HepG2 (cell line): ENCODE results near the gene CTNNA3. TPM values are rescaled to one million over a fixed set of nuclear protein-coding genes. Genes with fewer than 3 reads are reported as not detected.

Source experiments
- ATAC-seq: fragments of 200-7000 bp; cut with Tn5 transposase; 3 replicates; pipeline ENCODE4 v1.9.1; 2020; ENCODE audit warnings: mild to moderate bottlenecking, moderate library complexity
- BruUV-seq: library from RNA; stranded (reverse); fragments of 400-500 nt; replicated peaks from 2 replicates; lab custom pipeline; 2021; lab: Mats Ljungman, UMichigan
- CTCF ChIA-PET: fragments of 300-600 bp; formaldehyde crosslinking; extraction: SDS; loops from one replicate; lab custom pipeline; 2021; ENCODE audit warnings: low total read pairs, inconsistent platforms, low intra/inter-chr PET ratio; lab: Yijun Ruan, JAX
- POLR2A ChIA-PET: fragments of 350-600 bp; sonication (Branson Sonifier 250); formaldehyde crosslinking; loops from one replicate; lab custom pipeline; 2020; ENCODE audit warnings: antibody characterized with exemption, inconsistent platforms; lab: Yijun Ruan, JAX
- DNase-seq: peaks from one replicate; pipeline ENCODE4 v3.0.0-alpha.2; 2015; ENCODE audit warnings: low spot score
- FAIRE-seq: peaks from 3 replicates; lab custom pipeline; 2011; peaks lifted over from hg19 to GRCh38; lab: Jason Lieb, UNC
- H2AFZ ChIP-seq: one replicate; pipeline ENCODE4 v1.6.1; 2011; ENCODE audit warnings: low read length, inconsistent platforms
- H3K27ac ChIP-seq: fragments of 300-600 bp; 3 replicates; pipeline ENCODE4 v1.8.0; 2011; ENCODE audit warnings: mixed run types, mild to moderate bottlenecking, mixed read lengths, low read length, inconsistent platforms; ENCODE audit not compliant: insufficient read depth; ENCODE audit errors: extremely low read length
- H3K27me3 ChIP-seq, 2 experiments: fragments of 200-600 bp in 1 of 2; 2 replicates in 1 of 2; 3 replicates in 1 of 2; pipeline versions ENCODE4 v1.6.0 to v1.8.0; 2011; ENCODE audit warnings: low read length in 2 of 2, mild to moderate bottlenecking in 2 of 2, moderate library complexity in 2 of 2, inconsistent platforms in 1 of 2; ENCODE audit not compliant: insufficient read depth in 2 of 2, control insufficient read depth in 1 of 2
- H3K36me3 ChIP-seq, 2 experiments: fragments of 200-600 bp in 1 of 2; replicated peaks in 1 of 2; 2 replicates in 1 of 2; 3 replicates in 1 of 2; pipeline versions ENCODE4 v1.5.1 to v1.8.0; 2011; ENCODE audit warnings: low read length in 2 of 2, inconsistent platforms in 1 of 2; ENCODE audit not compliant: insufficient read depth in 2 of 2, control insufficient read depth in 1 of 2
- H3K4me1 ChIP-seq: 2 replicates; pipeline ENCODE4 v1.5.1; 2012; ENCODE audit warnings: low read length, inconsistent platforms; ENCODE audit not compliant: insufficient read depth
- H3K4me2 ChIP-seq: 2 replicates; pipeline ENCODE4 v1.6.0; 2011; ENCODE audit warnings: low read depth, low read length, inconsistent platforms
- H3K4me3 ChIP-seq, 3 experiments: fragments of 200-600 bp in 1 of 3; sonication (generic), shearing (Covaris generic) in 1 of 3; replicated peaks in 1 of 3; 2 replicates each; pipeline ENCODE4 v1.5.1; 2011 to 2016; ENCODE audit warnings: low read length in 3 of 3, inconsistent platforms in 2 of 3, low read depth in 2 of 3, mild to moderate bottlenecking in 2 of 3, control low read depth in 1 of 3, mixed read lengths in 1 of 3; ENCODE audit not compliant: insufficient read depth in 1 of 3
- H3K79me2 ChIP-seq: one replicate; pipeline ENCODE4 v1.6.1; 2011; ENCODE audit warnings: low read length, inconsistent platforms; ENCODE audit not compliant: insufficient read depth
- H3K9ac ChIP-seq: 2 replicates; pipeline ENCODE4 v1.6.0; 2011; ENCODE audit warnings: mild to moderate bottlenecking, low read depth, low read length, inconsistent platforms; ENCODE audit not compliant: insufficient read depth
- H3K9me3 ChIP-seq: 2 replicates; pipeline ENCODE4 v1.5.1; 2012; ENCODE audit warnings: mild to moderate bottlenecking, low read length
- H4K20me1 ChIP-seq: 2 replicates; pipeline ENCODE4 v1.6.0; 2011; ENCODE audit warnings: inconsistent platforms, mild to moderate bottlenecking, low read length, moderate library complexity; ENCODE audit not compliant: insufficient read depth
- HNRNPK ChIP-seq: fragments of 200-400 bp; formaldehyde crosslinking; IDR thresholded peaks from 2 replicates; pipeline ENCODE4 v1.6.1; 2018; ENCODE audit warnings: low read length, low read depth, moderate library complexity, mild to moderate bottlenecking; ENCODE audit not compliant: poor library complexity, severe bottlenecking
- KAT2B ChIP-seq: fragments of 150-350 bp; IDR thresholded peaks from 2 replicates; pipeline ENCODE4 v1.6.1; 2014; ENCODE audit warnings: low read depth, low read length, borderline replicate concordance
- MAX ChIP-seq: IDR thresholded peaks from 2 replicates; pipeline ENCODE4 v1.6.1; 2012; ENCODE audit warnings: inconsistent platforms
- THYN1 ChIP-seq: sonication (generic); formaldehyde crosslinking; IDR thresholded peaks from 2 replicates; pipeline ENCODE4 v1.8.1; 2023; ENCODE audit warnings: low read depth, mild to moderate bottlenecking, moderate library complexity, missing genetic modification reagents, borderline replicate concordance
- ZFP36L1 ChIP-seq: sonication (generic); formaldehyde crosslinking; IDR thresholded peaks from 2 replicates; pipeline ENCODE4 v1.8.0; 2022; ENCODE audit warnings: mild to moderate bottlenecking, missing genetic modification reagents, moderate library complexity
- ZNF569 ChIP-seq: sonication (generic); formaldehyde crosslinking; IDR thresholded peaks from 2 replicates; pipeline ENCODE4 v1.5.0; 2020; ENCODE audit warnings: mild to moderate bottlenecking, missing genetic modification reagents, moderate library complexity, borderline replicate concordance
- ZNF570 ChIP-seq: sonication (generic); formaldehyde crosslinking; IDR thresholded peaks from 2 replicates; pipeline ENCODE4 v1.4.0; 2020; ENCODE audit warnings: mild to moderate bottlenecking, missing genetic modification reagents, borderline replicate concordance
- ZNF878 ChIP-seq: sonication (generic); formaldehyde crosslinking; IDR thresholded peaks from 2 replicates; pipeline ENCODE4 v1.8.1; 2023; ENCODE audit warnings: mild to moderate bottlenecking, missing genetic modification reagents, moderate library complexity
- ZNF891 ChIP-seq: sonication (generic); formaldehyde crosslinking; IDR thresholded peaks from 2 replicates; pipeline ENCODE4 v1.5.0; 2020; ENCODE audit warnings: mild to moderate bottlenecking, missing genetic modification reagents
- WGBS: methylation state at CpG from one replicate; pipeline ENCODE4 v1.1.6; 2017; ENCODE audit warnings: low lambda C conversion rate; 5-methylcytosine and 5-hydroxymethylcytosine counted together
- in situ Hi-C: cut with HindIII; loops from 2 replicates; pipeline ENCODE4 v1.10.0; 2017; ENCODE audit warnings: low pct_unique_long_range_greater_than_20kb; ENCODE audit not compliant: extremely low pct_ligation_motif_present
- intact Hi-C: fragments of 100-400 bp; cut with micrococcal nuclease; formaldehyde crosslinking; loops from one replicate; pipeline ENCODE4 v1.10.0; 2022; ENCODE audit not compliant: unreplicated experiment
- polyA plus RNA-seq, 8 experiments: library from polyadenylated mRNA; depleted of rRNA in 3 of 8; stranded (reverse) in 7 of 8; unstranded in 1 of 8; fragments of >200 nt; fragmentation: Illumina TruSeq in 4 of 8; extraction: Trizol in 4 of 8; gene quantifications; 2 replicates each; pipeline versions ENCODE4 v1.2.1 to v1.2.3, GENCODE V29; 2011 to 2016; ENCODE audit warnings: low read depth in 4 of 8, missing spikeins in 1 of 8, mixed read lengths in 1 of 8; ENCODE audit not compliant: insufficient read depth in 1 of 8
- total RNA-seq, 5 experiments: library from RNA; depleted of rRNA; stranded (reverse); fragments of >200 nt; fragmentation: Illumina TruSeq; extraction: Trizol; gene quantifications; 2 replicates each; pipeline ENCODE4 v1.2.3, GENCODE V29; 2016; ENCODE audit warnings: low read depth in 1 of 5

The CTNNA3 gene
- total and polyA plus RNA-seq, 2 of the 13 experiments (the other 11 are each of a cell fraction or from before 2014, with no cell fraction given): not detected

GRCh38 chr10:66792441-66792840, 903.6 kb downstream of the CTNNA3 start (continued):
- TF ChIP-seq ZNF891 (CRISPR knock-in tag): no peak
- no peak for TF ChIP-seq ZFP36L1

- no peaks in the 10 kb centered on the region for H4K20me1 ChIP-seq
Observed at GRCh38 chr10:66788178-66788987, 907.6 kb downstream of the CTNNA3 start.

More at GRCh38 chr10:66788178-66788987, 907.6 kb downstream of the CTNNA3 start:
- Histone ChIP-seq H3K36me3 (no peaks in the 10 kb centered on the region), H3K4me1 (no peaks in the 10 kb centered on the region), H3K4me2 (no peak overlapping the region), H3K27me3 (no peaks in the 10 kb centered on the region), H3K4me3 (no peak overlapping the region), H3K79me2 (no peaks in the 10 kb centered on the region), H3K9ac (no peak overlapping the region), H3K9me3 (no peaks in the 10 kb centered on the region), H2AFZ (no peak overlapping the region), H3K27ac (no peak overlapping the region)
- DNase-seq (no peak), FAIRE-seq (no peak), ATAC-seq (no peak)
- no TSS peak for BruUV-seq
- WGBS: 10% methylated on average over 7 of the region's 7 CpGs
- ChIA-PET POLR2A (no interaction called here), CTCF (no interaction called here)
- TF ChIP-seq THYN1: no peak
- no peak for TF ChIP-seq ZNF878
- no peak for TF ChIP-seq HNRNPK
- TF ChIP-seq ZNF570 (CRISPR knock-in tag): no peak
- TF ChIP-seq ZNF569 (CRISPR knock-in tag): no peak
- no peak for TF ChIP-seq KAT2B
- no peak for TF ChIP-seq MAX
- intact Hi-C loops: no loop called here
- in situ Hi-C loops: no loop called here
